SK-N-SH (cell line): ENCODE results near the gene MTFMT. TPM values are rescaled to one million over a fixed set of nuclear protein-coding genes. Genes with fewer than 3 reads are reported as not detected.

Experiments used
- CTCF ChIA-PET: fragments of 300-600, 350-600 bp; formaldehyde crosslinking; extraction: SDS; loops from one replicate; lab custom pipeline; 2021; lab: Yijun Ruan, JAX
- POLR2A ChIA-PET: fragments of 350-600 bp; sonication (Branson Sonifier 250); formaldehyde crosslinking; extraction: SDS; loops from one replicate; lab custom pipeline; 2020; ENCODE audit warnings: antibody characterized with exemption, inconsistent platforms; lab: Yijun Ruan, JAX
- DNase-seq: peaks from one replicate; pipeline ENCODE4 v3.0.0; 2012
- H2AFZ ChIP-seq: fragments of 200-600 bp; sonication (generic); 2 replicates; pipeline ENCODE4 v1.8.1; 2016; ENCODE audit warnings: antibody characterized with exemption, mild to moderate bottlenecking, low read depth
- H3F3A ChIP-seq: fragments of 200-600 bp; sonication (generic); replicated peaks from 2 replicates; pipeline ENCODE3; 2016; ENCODE audit warnings: antibody characterized with exemption, mild to moderate bottlenecking; ENCODE audit not compliant: insufficient read depth
- H3K27ac ChIP-seq, 2 experiments: fragments of 200-500 bp in 1 of 2; fragments of 200-600 bp in 1 of 2; sonication (Bioruptor generic) in 1 of 2; sonication (generic), shearing (Covaris generic) in 1 of 2; 2 replicates each; pipeline versions ENCODE4 v1.5.1 to v1.6.1; 2014 to 2016; ENCODE audit warnings: low read depth in 2 of 2, inconsistent platforms in 1 of 2, low read length in 1 of 2, mild to moderate bottlenecking in 1 of 2, mixed read lengths in 1 of 2
- H3K27me3 ChIP-seq: fragments of 200-600 bp; sonication (generic), shearing (Covaris generic); 2 replicates; pipeline ENCODE4 v1.6.1; 2016; ENCODE audit warnings: mixed run types; ENCODE audit not compliant: insufficient read depth
- H3K36me3 ChIP-seq, 2 experiments: fragments of 200-500 bp in 1 of 2; fragments of 200-600 bp in 1 of 2; sonication (Bioruptor generic) in 1 of 2; sonication (generic) in 1 of 2; replicated peaks in 1 of 2; 2 replicates each; pipeline versions ENCODE3 to v1.5.1; 2014 to 2016; ENCODE audit warnings: low read length in 1 of 2, mild to moderate bottlenecking in 1 of 2; ENCODE audit not compliant: insufficient read depth in 2 of 2, control insufficient read depth in 1 of 2
- H3K4me1 ChIP-seq, 2 experiments: fragments of 200-500 bp in 1 of 2; fragments of 200-600 bp in 1 of 2; sonication (Bioruptor generic) in 1 of 2; sonication (generic), shearing (Covaris generic) in 1 of 2; 2 replicates each; pipeline versions ENCODE4 v1.5.1 to v1.6.1; 2014 to 2016; ENCODE audit warnings: low read depth in 1 of 2, low read length in 1 of 2, mixed run types in 1 of 2; ENCODE audit not compliant: insufficient read depth in 2 of 2, control insufficient read depth in 1 of 2
- H3K4me2 ChIP-seq: fragments of 200-600 bp; sonication (generic), shearing (Covaris generic); 2 replicates; pipeline ENCODE4 v1.6.1; 2017; ENCODE audit warnings: mixed run types
- H3K4me3 ChIP-seq, 2 experiments: fragments of 200-500 bp in 1 of 2; fragments of 200-600 bp in 1 of 2; sonication (Bioruptor generic) in 1 of 2; sonication (generic), shearing (Covaris generic) in 1 of 2; 2 replicates each; pipeline versions ENCODE4 v1.5.1 to v1.8.1; 2014 to 2016; ENCODE audit warnings: low read depth in 2 of 2, inconsistent platforms in 1 of 2, low read length in 1 of 2, mild to moderate bottlenecking in 1 of 2, mixed read lengths in 1 of 2, moderate library complexity in 1 of 2
- H3K79me2 ChIP-seq: fragments of 200-600 bp; sonication (generic); 2 replicates; pipeline ENCODE4 v1.8.1; 2017; ENCODE audit warnings: mild to moderate bottlenecking; ENCODE audit not compliant: insufficient read depth
- H3K9ac ChIP-seq: fragments of 200-600 bp; sonication (generic); 2 replicates; pipeline ENCODE4 v1.6.1; 2017; ENCODE audit warnings: mixed run types
- H3K9me2 ChIP-seq: fragments of 200-600 bp; sonication (generic); 2 replicates; pipeline ENCODE4 v1.6.1; 2017; ENCODE audit warnings: mixed run types
- H3K9me3 ChIP-seq: fragments of 200-600 bp; sonication (generic); 2 replicates; pipeline ENCODE4 v1.6.1; 2017; ENCODE audit warnings: mixed run types, mild to moderate bottlenecking, moderate library complexity
- H4K20me1 ChIP-seq: fragments of 200-600 bp; sonication (generic); 2 replicates; pipeline ENCODE4 v1.6.1; 2017; ENCODE audit warnings: mild to moderate bottlenecking, mixed run types; ENCODE audit not compliant: insufficient read depth
- CHD2 ChIP-seq: fragments of 150-350 bp; IDR thresholded peaks from 2 replicates; pipeline ENCODE4 v1.6.1; 2018; ENCODE audit warnings: low read length; ENCODE audit not compliant: partially characterized antibody
- CTCF ChIP-seq: fragments of 200-600 bp; sonication (generic); IDR thresholded peaks from 2 replicates; pipeline ENCODE4 v1.6.1; 2017; ENCODE audit warnings: antibody characterized with exemption, mild to moderate bottlenecking, moderate library complexity
- ELF1 ChIP-seq: IDR thresholded peaks from 2 replicates; pipeline ENCODE4 v1.4.0; 2012
- EZH2phosphoT487 ChIP-seq: fragments of 200-600 bp; sonication (generic); IDR thresholded peaks from 2 replicates; pipeline ENCODE4 v1.6.1; 2017; ENCODE audit warnings: low read depth, mixed run types, mild to moderate bottlenecking, antibody characterized with exemption, moderate library complexity, borderline replicate concordance
- FOSL2 ChIP-seq: IDR thresholded peaks from 2 replicates; pipeline ENCODE4 v1.4.0; 2012; ENCODE audit warnings: low read depth, mild to moderate bottlenecking, moderate library complexity, borderline replicate concordance
- FOXJ3 ChIP-seq: sonication (generic); formaldehyde crosslinking; IDR thresholded peaks from 2 replicates; pipeline ENCODE4 v1.5.1; 2020; ENCODE audit warnings: mild to moderate bottlenecking, missing genetic modification reagents
- IRF3 ChIP-seq: fragments of 150-350 bp; IDR thresholded peaks from 2 replicates; pipeline ENCODE4 v1.6.1; 2016; ENCODE audit warnings: mild to moderate bottlenecking, low read depth, low read length
- JUND ChIP-seq: IDR thresholded peaks from 2 replicates; pipeline ENCODE4 v1.4.0; 2012
- MEF2A ChIP-seq: IDR thresholded peaks from 2 replicates; pipeline ENCODE4 v1.4.0; 2012; ENCODE audit warnings: low read depth, borderline replicate concordance
- NFIC ChIP-seq: IDR thresholded peaks from 2 replicates; pipeline ENCODE4 v1.4.0; 2012; ENCODE audit warnings: borderline replicate concordance
- NRF1 ChIP-seq: IDR thresholded peaks from 2 replicates; pipeline ENCODE4 v1.6.1; 2012; ENCODE audit warnings: low read depth, mild to moderate bottlenecking, low read length
- POLR2AphosphoS5 ChIP-seq: IDR thresholded peaks from 2 replicates; pipeline ENCODE4 v1.6.1; 2012; ENCODE audit warnings: low read depth, low read length
- RAD21 ChIP-seq: IDR thresholded peaks from 2 replicates; pipeline ENCODE4 v1.6.1; 2012; ENCODE audit warnings: mild to moderate bottlenecking, low read length
- RCOR1 ChIP-seq: fragments of 150-350 bp; IDR thresholded peaks from 2 replicates; pipeline ENCODE4 v1.6.1; 2017; ENCODE audit warnings: antibody characterized with exemption, low read length
- RFX5 ChIP-seq: IDR thresholded peaks from 2 replicates; pipeline ENCODE4 v1.6.1; 2012; ENCODE audit warnings: mild to moderate bottlenecking, improper control_type of control experiment, low read length
- RXRA ChIP-seq: IDR thresholded peaks from 2 replicates; pipeline ENCODE4 v1.4.0; 2012; ENCODE audit warnings: low read depth, mild to moderate bottlenecking, borderline replicate concordance
- SIN3A ChIP-seq: IDR thresholded peaks from 2 replicates; pipeline ENCODE4 v1.6.1; 2012; ENCODE audit warnings: low read depth, mild to moderate bottlenecking, low read length, moderate library complexity, borderline replicate concordance
- SMC3 ChIP-seq: IDR thresholded peaks from 2 replicates; pipeline ENCODE4 v1.6.1; 2012; ENCODE audit warnings: low read depth, low read length, improper control_type of control experiment
- TAF1 ChIP-seq: IDR thresholded peaks from 2 replicates; pipeline ENCODE4 v1.6.1; 2012; ENCODE audit warnings: low read depth, mild to moderate bottlenecking, low read length, moderate library complexity, borderline replicate concordance
- TCF12 ChIP-seq: IDR thresholded peaks from 2 replicates; pipeline ENCODE4 v1.4.0; 2012
- USF2 ChIP-seq: fragments of 150-350 bp; IDR thresholded peaks from 2 replicates; pipeline ENCODE4 v1.6.1; 2017; ENCODE audit warnings: antibody characterized with exemption, low read length, low read depth, borderline replicate concordance
- YY1 ChIP-seq: IDR thresholded peaks from 2 replicates; pipeline ENCODE4 v1.4.0; 2012; ENCODE audit warnings: low read depth, mild to moderate bottlenecking
- WGBS: methylation state at CpG from one replicate; pipeline ENCODE4 v1.1.6; 2017; ENCODE audit warnings: low lambda C conversion rate; 5-methylcytosine and 5-hydroxymethylcytosine counted together
- polyA plus RNA-seq, 3 experiments: library from polyadenylated mRNA; depleted of rRNA; stranded (reverse); fragments of >200 nt; gene quantifications; 2 replicates each; pipeline ENCODE4 v1.2.3, GENCODE V29; 2012

MTFMT gene
- polyA plus RNA-seq, 1 of the 3 experiments (the other 2 are of a cell fraction) = 12.1 TPM

GRCh38 chr15:65032801-65033537 lies 3.5 kb upstream of the MTFMT start:
- Histone ChIP-seq H2AFZ (peak overlapping the region; percentile 61; the same call in 1 of the 2 replicates), H3K79me2 (peaks cover 15% of the 10 kb centered on the region), H3K27me3 (no peaks in the 10 kb centered on the region), H3K27ac (no peak overlapping the region), H3K4me2 (no peak overlapping the region), H3K36me3 (no peaks in the 10 kb centered on the region), H3K4me3 (no peak overlapping the region; a peak in 1 of 4 replicates), H3K9me2 (no peaks in the 10 kb centered on the region), H3K9me3 (no peaks in the 10 kb centered on the region), H3K4me1 (peaks cover 0 to 6% of the 10 kb centered on the region in 2 experiments; a peak in 2 of 4 replicates), H4K20me1 (no peaks in the 10 kb centered on the region), H3K9ac (no peak overlapping the region), H3F3A (no peaks in the 10 kb centered on the region)
- WGBS = 53% methylated on average over 12 of the region's 13 CpGs
- TF ChIP-seq TCF12 (no peak), RAD21 (peak; percentile 52), FOSL2 (no peak), MEF2A (no peak), YY1 (no peak), CTCF (peak; percentile 37), IRF3 (no peak), FOXJ3 (CRISPR knock-in tag) (no peak), ELF1 (no peak), EZH2phosphoT487 (no peak), TAF1 (no peak), USF2 (no peak), CHD2 (no peak), NFIC (no peak), JUND (no peak), RFX5 (no peak), SMC3 (peak; percentile 24; the same call in 1 of the 2 replicates), RXRA (no peak), POLR2AphosphoS5 (no peak), SIN3A (no peak), RCOR1 (no peak), NRF1 (no peak)
- ChIA-PET CTCF (interaction anchor here (0.7 to 2.7 kb wide), 18 partner anchors 11 to 302 kb away, joined by 3 to 21 read pairs (median 6); partner anchors contain the start of genes CLPX, KBTBD13 and SLC51B), POLR2A (no interaction called here)
- DNase-seq = peak; percentile 44
